Measurements from ENCODE around the gene MAML1.

The MAML1 gene

DNA sequence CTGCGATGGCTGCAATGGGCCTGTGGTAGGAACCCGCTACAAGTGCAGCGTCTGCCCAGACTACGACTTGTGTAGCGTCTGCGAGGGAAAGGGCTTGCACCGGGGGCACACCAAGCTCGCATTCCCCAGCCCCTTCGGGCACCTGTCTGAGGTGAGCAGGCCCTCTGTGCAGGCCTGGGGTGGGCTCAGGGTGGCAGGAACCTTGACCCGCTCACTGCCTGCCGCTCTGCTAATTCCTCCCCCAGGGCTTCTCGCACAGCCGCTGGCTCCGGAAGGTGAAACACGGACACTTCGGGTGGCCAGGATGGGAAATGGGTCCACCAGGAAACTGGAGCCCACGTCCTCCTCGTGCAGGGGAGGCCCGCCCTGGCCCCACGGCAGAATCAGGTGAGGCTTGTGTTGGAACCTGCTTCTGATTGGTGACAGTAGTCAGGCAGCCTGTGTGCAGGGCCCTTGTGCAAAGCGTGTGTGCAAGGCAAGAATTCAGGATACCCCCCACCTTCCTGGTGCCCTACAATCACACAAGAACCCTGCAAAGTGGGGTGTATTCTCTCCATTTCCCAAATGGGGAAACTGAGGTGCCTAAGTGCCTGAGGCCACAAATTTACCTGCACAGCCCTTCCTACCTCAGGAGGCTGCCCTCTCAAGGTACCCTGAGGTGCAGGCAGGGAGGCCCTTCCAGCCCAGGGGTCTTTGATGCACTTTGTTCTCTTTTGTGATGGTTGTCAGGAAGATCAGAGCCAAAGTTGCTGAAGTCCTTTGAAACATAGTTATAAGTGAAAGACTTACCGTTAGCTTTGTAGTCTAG lies 91.5 kb downstream of the MAML1 start:
- DNase-seq: no peak

DNA sequence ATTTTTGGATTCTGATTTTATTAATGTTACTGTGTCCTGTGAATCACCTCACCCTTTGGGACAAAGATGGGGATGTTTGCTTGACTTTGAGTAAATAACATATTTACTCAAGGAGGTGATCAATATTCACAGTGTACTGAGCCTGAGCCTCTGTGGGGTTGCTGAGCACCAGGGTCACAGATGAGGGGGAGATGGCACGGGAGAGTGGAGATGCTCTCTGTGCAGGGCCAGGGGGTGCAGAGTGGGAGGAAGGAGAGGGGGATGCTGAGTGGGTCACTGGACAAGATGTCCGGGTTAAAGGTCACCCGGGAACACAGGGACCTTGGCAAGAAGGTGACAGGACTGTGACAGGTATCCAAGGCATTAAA lies 92.1 kb downstream of the MAML1 start:
- no peak for DNase-seq

DNA sequence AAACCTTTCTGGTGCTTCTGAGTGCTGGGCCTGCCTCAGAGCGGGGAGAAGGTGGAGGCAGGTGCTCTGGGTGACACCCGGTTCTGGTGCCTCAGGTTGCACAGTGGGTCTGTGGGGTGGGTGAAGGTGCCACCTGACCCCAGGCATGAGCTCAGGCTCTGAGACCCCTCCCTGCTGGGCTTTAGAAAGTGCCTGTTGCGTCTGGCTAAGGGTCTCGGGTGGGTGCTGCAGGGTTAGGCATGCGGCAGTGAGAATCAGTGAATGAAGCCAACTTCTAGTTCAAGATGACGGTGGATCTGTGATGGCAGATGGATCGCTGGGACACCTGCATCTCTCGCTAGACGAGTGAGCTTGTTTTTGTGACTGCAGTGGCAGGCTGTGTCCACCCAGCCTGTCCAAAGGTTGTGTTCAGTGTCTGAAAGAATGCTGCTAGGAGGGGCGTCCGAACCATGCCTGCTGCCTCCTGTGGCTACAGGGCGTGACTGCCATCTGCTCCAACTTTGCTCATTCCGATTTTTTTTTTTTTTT lies 93.1 kb downstream of the MAML1 start:
- no peak for DNase-seq

All from NCI-H1417 (cell line).